ENCODE measurements around the gene EHD2.

GRCh38 chr19:47765523-47766358, 52.5 kb downstream of the EHD2 start:
- TF ChIP-seq YY1 (IDR thresholded peaks at IDR 0.05; ENCODE audit: insufficient read depth, insufficient read length) (no peak), ZNF274 (IDR thresholded peaks at IDR 0.05; ENCODE audit: low read depth, low read length) (no peak)
